GM18951 (cell line): Measurements from ENCODE around the gene PTTG2.

ENCODE experiments used
- POLR2A ChIP-seq: IDR thresholded peaks from 4 replicates; pipeline ENCODE4 v1.6.1; 2011; ENCODE audit warnings: mild to moderate bottlenecking; ENCODE audit not compliant: insufficient read length, insufficient read depth; ENCODE audit errors: extremely low read depth
- in situ Hi-C: fragments of 300-500 bp; cut with MboI; formaldehyde crosslinking; loops from one replicate; pipeline ENCODE4 v1.12.0; 2022; ENCODE audit warnings: low sequenced_read_pairs, mixed read lengths, inconsistent platforms; ENCODE audit not compliant: unreplicated experiment

Gene PTTG2

GRCh38 chr4:37946503-37947179 lies 13.6 kb upstream of the PTTG2 start:
- in situ Hi-C loops: no loop called here

GRCh38 chr4:37948542-37948941 lies 11.7 kb upstream of the PTTG2 start:
- in situ Hi-C loops: no loop called here
- no peak for TF ChIP-seq POLR2A

More at GRCh38 chr4:37946503-37947179, 13.6 kb upstream of the PTTG2 start:
- TF ChIP-seq POLR2A: no peak

- in situ Hi-C loops: no loop called here
- TF ChIP-seq POLR2A: no peak
Measured at GRCh38 chr4:37949636-37950426, 10.4 kb upstream of the PTTG2 start.

- no peak for TF ChIP-seq POLR2A
Measured at GRCh38 chr4:37951461-37952352, 8.5 kb upstream of the PTTG2 start.

GRCh38 chr4:37953156-37953555 lies 7.0 kb upstream of the PTTG2 start:
- no peak for TF ChIP-seq POLR2A
- in situ Hi-C loops: no loop called here

More at GRCh38 chr4:37951461-37952352, 8.5 kb upstream of the PTTG2 start:
- in situ Hi-C loops: no loop called here

- in situ Hi-C loops: no loop called here
- TF ChIP-seq POLR2A: no peak
Measured at GRCh38 chr4:37953620-37954293, 6.4 kb upstream of the PTTG2 start.

GRCh38 chr4:37956941-37957340 lies 3.3 kb upstream of the PTTG2 start:
- in situ Hi-C loops: no loop called here
- TF ChIP-seq POLR2A: no peak

GRCh38 chr4:37958932-37959331 lies 1.3 kb upstream of the PTTG2 start:
- no peak for TF ChIP-seq POLR2A

GRCh38 chr4:37960679-37961450 lies 667 bp downstream of the PTTG2 start:
- TF ChIP-seq POLR2A: no peak
- in situ Hi-C loops: no loop called here

More at GRCh38 chr4:37958932-37959331, 1.3 kb upstream of the PTTG2 start:
- in situ Hi-C loops: no loop called here

- no peak for TF ChIP-seq POLR2A
- in situ Hi-C loops: no loop called here
Measured at GRCh38 chr4:37964734-37965457, 4.7 kb downstream of the PTTG2 start.

- in situ Hi-C loops: no loop called here
- no peak for TF ChIP-seq POLR2A
Measured at GRCh38 chr4:37966044-37966443, 5.8 kb downstream of the PTTG2 start.
